GM21447 (cell line): ENCODE measurements around the gene EHMT1.
"Not testable (repeated sequence)": the region's sequence is repeated elsewhere in the genome, so short reads cannot be mapped to it uniquely, and the experiment has no call there.

Experiments used
- ATAC-seq: cut with Tn5 transposase; IDR thresholded peaks from one replicate; pipeline ENCODE4 v1.9.1; 2021; ENCODE audit not compliant: unreplicated experiment

Gene EHMT1

DNA sequence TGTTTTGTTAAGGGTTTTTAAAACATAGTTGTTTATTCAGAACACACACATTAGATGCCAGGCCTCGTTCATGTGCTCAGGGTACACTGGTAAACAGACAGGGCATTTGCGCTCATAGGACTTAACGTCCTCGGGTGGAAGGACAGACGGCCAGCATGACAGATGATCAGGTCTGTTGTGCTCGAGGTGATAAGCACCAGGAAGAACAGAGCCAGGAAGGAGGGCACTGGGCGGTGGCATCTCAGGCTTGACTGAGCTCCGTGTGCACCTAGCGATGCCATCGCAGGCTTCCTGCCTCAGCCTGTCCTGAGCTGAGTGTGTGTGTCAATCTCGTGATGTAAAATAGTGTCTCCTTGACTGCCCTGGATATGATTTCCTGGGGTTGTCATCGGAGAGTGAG is 96.5 kb downstream of the EHMT1 start:
- ATAC-seq: no peak

DNA sequence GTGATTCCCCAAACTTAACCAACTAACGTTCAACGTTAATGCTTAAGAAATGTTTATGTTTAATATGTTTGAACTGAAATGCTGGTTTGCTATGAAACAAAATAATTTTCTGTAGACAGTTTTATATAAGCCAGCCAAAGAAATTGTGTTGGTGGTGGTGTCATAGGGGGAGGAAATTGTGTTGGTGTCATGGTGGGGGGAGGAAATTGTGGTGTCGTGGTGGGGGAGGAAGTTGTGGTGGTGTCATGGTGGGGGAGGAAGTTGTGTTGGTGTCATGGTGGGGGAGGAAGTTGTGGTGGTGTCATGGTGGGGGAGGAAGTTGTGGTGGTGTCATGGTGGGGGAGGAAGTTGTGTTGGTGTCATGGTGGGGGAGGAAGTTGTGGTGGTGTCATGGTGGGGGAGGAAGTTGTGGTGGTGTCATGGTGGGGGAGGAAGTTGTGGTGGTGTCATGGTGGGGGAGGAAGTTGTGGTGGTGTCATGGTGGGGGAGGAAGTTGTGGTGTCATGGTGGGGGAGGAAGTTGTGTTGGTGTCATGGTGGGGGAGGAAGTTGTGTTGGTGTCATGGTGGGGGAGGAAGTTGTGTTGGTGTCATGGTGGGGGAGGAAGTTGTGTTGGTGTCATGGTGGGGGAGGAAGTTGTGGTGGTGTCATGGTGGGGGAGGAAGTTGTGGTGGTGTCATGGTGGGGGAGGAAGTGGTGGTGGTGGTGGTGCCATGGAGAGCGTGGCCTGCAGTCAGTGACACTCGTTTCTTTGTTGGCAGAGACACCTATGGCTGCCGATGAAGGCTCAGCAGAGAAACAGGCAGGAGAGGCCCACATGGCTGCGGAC is 97.3 kb downstream of the EHMT1 start:
- ATAC-seq: not testable (repeated sequence)

DNA sequence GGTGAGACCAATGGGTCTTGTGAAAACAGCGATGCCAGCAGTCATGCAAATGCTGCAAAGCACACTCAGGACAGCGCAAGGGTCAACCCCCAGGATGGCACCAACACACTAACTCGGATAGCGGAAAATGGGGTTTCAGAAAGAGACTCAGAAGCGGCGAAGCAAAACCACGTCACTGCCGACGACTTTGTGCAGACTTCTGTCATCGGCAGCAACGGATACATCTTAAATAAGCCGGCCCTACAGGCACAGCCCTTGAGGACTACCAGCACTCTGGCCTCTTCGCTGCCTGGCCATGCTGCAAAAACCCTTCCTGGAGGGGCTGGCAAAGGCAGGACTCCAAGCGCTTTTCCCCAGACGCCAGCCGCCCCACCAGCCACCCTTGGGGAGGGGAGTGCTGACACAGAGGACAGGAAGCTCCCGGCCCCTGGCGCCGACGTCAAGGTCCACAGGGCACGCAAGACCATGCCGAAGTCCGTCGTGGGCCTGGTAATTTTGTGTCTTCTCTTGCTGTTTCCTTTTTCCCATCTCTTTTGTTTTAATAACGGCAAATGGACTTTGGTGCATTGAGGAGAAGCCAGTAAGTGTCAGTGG is 98.0 kb downstream of the EHMT1 start:
- no peak for ATAC-seq

DNA sequence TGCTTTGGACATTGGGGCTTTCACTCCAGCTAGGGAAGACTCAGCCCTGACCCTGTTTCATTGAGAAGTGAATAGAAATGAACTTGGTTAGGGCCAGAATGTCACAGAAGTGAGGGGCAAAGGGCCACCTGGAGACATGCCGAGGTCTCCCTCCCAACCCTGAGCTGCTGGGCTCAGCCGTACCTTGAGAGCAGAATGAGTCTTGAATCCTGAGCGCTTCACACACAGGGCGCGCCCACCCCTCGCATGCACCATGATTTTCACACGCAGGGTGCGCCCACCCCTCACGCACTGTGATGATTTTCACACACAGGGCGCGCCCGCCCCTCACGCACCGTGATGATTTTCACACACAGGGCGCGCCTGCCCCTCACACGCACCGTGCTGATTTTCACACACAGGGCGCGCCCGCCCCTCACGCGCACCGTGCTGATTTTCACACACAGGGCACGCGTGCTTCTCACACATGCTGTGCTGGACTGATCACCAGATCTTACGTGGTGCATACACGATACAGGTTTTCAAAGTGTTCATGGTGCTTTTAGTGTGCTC is 99.0 kb downstream of the EHMT1 start:
- no peak for ATAC-seq

DNA sequence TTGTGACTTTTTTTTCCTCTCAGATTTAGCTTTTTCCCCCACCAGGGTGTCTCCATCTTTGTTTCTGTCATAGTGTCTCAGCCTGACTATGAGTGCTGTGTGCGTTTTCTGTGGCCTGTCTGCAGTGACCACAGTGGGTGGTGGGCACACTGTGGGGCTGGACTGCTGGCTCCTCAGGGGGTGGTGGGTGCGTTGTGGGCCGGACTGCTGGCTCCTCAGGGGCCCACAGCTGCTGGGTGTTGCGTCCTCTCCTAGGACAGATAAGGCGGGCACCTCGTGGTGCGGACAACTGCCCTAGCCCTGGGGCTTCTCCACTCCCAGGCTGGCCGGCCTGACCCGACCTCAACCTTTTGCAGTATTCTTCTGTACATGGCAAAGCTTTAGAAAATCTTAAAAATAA is 100.4 kb downstream of the EHMT1 start:
- ATAC-seq: no peak

DNA sequence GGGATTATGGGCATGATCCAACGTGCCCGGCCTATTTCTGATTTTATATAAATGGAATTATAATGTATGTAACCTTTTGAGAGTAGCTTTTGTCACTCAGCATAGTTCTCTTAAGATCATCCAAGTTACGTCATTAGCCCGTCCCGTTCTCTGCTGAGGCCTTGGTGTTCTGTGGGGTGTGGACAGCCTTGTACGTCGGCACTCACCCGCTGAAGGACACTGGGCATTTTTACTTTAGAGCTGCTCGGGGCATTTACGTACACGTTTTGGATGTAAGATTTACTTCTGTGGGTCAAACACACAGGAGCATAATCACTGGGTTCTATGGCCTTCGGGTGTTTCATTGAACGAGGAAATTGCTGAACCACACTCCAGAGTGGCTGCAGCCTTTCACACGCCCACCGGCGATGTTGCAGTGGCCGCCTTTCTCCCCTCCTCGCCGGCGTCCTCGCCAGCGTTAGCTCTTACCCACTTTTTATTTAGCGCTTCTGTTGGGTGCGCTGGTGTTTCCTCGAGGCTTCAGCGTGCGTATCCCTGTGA is 101.8 kb downstream of the EHMT1 start:
- ATAC-seq: no peak

DNA sequence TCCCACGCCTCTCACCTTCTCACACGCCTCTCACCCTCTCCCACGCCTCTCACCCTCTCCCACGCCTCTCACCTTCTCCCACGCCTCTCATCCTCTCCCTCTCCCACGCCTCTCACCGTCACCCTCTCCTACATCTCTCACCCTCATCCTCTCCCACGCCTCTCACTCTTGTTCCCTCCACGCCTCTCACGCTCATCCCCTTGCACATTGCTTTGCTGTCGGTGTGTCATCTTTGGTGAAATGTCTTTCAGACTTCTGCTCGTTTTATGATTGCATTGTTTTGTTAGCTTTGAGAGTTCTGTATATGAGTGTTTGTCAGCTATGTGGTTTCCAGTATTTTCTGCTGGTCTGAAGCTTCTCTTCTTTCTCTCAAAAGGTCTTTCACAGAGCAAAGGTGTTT is 102.7 kb downstream of the EHMT1 start:
- ATAC-seq: no peak

DNA sequence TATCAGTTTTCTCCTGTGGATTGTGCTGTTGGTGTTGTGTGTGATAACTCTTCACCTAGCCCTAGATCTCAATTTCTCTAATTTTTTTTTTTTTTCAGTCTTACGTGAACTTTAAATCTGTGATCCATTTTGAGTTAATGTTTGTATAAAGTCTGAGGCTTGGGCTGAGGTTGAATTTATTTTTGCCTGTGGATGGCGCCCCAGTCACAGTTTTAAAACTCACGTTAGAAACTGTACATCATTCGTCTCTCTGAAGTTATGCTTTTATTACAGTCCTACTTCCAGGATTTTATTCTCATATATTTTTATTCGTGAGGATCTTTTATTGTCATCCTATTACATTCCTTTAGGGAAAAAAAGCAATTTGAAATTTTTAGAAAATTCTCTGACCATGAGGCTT is 103.1 kb downstream of the EHMT1 start:
- ATAC-seq: no peak

DNA sequence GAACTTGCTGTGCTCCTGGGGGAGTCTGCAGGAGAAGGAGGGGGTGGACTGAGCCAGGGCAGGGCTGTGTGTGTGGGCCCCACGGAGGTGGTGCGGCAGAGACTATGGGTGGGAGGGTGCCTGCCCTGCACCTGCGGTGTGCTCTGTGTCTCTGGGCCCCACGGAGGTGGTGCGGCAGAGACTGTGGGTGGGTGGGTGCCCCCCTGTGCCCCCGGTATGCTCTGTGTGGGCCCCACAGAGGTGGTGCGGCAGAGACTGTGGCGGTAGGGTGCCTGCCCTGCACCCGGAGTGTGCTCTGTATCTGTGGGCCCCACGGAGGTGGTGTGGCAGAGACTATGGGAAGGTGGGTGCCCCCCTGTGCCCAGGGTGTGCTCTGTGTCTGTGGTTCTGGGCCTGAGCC is 103.7 kb downstream of the EHMT1 start:
- ATAC-seq: no peak

DNA sequence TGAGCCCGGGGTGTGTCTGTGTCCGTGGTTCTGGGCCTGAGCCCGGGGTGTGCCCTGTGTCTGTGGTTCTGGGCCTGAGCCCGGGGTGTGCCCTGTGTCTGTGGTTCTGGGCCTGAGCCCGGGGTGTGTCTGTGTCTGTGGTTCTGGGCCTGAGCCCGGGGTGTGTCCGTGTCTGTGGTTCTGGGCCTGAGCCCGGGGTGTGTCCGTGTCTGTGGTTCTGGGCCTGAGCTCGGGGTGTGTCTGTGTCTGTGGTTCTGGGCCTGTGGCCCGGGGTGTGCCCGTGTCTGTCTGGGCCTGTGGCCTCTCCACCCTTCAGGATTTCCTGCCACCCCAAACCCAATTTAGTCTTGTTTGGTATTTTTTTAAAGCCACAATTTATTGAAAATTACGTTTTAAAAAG is 104.6 kb downstream of the EHMT1 start:
- not testable (repeated sequence) for ATAC-seq

DNA sequence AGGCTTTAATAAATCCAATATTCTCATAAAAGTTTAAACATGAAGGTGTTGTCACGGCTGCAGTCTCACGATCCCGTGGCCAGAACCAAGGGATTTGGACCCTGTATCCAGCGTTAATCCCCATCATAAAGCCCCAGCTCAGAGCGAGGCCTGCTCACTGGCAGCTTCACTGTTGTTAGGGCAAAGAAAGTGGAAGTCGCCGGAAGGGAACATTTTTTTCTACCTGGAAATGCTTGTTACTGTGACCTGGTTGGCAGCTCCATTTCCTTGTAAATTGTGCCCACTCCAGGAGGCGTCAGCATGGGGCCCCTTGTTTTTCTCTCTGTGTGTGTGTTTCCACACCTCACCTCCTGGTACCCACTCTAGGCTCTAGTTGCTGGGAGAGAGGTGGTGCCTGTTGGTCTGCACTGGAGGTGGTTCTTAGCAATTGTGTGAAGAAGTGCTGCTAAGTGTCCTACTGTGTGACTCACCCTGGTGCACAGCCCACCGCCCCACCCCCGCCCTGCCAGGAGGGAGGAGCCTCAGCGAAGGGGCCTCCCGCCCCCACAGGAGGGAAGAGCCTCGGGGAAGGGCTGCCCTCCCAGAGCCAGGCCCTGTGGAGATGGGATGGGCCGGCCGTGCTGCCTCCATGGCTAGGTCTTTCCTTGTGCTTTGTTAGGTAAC is 105.1 kb downstream of the EHMT1 start:
- ATAC-seq: no peak

DNA sequence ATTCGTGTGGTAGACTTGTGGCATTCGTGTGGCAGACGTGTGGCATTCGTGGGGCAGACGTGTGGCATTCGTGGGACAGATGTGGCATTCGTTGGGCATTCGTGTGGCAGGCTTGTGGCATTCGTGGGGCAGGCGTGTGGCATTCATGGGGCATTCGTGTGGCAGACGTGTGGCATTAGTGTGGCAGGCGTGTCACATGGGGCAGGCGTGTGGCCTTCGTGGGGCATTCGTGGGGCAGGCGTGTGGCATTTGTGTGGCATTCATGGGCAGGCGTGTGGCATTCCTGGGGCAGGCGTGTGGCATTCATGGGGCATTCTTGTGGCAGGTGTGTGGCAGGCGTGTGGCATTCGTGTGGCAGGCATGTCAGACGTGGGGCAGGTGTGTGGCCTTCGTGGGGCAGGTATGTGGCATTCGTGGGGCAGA is 106.0 kb downstream of the EHMT1 start:
- ATAC-seq: no peak

DNA sequence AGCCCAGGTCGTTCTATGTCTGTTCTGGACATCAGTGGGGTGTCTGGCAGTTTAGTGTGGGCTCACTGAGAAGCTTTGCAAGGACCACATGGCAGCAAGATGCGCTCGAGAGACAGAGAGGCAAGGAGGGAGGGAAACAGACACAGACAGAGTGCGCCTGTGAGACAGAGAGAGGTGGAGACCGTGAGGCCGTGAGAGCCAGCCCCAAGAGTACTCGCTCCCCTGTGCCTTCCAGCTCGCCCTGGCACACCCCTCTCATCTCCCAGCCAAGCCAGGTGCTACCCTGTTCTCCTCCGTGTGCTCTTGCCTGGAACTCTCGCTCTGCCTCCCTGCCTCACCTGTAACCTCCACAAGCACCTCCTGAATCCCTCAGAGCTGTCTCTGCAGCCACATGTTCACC is 106.8 kb downstream of the EHMT1 start:
- ATAC-seq: no peak

DNA sequence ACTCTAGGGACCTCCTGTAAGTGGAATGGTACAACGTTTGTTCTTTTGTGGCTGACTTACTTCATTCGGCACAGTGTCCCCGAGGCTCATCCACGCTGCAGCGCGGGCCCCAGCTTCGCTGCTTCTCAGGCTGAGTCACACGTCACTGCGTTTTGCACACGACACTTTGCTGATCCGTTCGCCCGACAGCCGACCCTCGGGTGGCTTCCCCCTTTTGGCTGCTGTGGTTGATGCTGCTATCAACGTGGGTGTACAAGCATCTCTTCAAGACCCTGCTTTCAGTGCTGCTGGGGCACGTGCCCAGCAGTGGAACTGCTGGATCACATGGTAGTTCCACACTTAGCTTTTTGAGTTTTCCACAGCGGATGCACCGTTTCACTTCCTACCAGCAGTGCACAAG is 107.5 kb downstream of the EHMT1 start:
- not testable (repeated sequence) for ATAC-seq

DNA sequence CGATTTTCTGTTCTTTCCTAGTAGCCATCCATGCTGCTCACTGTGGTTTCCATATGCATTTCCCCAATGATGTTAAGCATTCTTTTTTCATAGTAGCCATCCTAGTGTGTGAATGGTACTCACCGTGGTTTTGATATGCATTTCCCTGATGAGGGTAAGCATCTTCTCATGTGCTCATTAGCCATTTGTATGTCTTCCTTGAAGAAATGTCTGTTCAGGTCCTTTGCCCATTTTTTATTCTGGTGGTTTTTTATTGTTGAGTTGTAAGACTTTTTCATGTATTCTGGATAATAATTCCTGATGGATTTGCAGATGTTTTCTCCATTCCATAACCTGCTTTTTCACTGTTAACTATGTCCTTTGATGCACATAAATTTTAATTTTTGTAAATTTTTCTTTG is 108.0 kb downstream of the EHMT1 start:
- ATAC-seq: no peak

DNA sequence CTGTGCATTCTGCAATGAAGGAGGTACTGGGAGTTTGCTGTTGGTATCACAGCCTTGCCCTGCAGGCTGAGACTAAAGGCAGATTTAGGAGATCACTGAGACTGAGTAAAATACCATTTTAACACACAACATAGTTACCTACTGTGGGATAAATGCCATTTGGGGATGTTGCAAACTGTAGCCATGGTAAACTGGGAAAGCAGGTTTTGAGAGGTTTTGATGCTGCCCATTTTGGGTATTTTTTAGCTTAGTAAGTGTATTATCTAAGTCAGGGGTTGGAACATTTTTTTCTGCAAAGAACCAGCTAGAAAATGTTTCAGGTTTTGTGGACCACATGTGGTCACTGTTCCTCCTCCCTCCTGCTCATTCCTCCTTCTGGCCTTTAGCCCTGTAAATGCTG is 108.9 kb downstream of the EHMT1 start:
- ATAC-seq: no peak

DNA sequence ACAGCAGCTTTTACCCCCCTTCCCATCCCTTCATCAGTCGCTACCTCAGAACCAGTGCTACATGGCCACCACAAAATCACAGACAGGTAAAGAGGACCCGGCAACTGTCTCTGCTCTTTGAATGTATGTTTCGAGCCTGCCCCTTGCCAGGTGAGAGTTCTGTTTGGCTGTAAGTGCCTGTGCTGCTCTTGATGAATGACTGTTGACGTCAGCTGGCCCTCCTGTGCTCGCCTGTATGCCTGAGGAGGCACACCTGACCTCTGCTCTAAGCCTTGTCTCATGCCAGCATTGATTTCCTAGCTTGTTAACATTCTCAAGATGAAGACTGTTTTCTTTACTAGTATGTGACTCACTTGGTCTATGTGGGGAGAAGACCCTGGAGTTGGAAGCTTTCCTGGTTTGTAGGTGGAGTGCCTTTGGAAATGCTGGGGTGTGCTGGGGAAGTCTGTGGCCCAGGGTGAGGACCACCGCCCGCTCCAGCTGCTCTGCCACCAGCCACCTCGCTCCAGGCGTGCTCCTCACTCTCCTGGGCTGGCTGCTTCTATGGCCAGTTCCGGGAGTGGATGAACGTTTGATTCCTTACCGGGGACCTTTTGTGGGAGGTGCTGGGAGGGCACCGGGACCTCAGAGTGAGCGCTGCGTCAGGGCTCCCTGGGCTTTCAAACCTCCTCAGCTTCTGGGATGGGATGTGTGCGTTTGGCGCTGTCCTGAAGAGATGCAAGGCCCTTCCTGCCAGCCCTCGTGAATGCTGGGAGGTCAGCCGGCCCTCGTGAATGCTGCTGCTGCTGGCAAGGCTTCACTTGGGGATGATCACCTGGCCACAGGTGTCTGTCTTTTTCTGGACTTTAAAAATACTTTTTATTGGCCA is 109.9 kb downstream of the EHMT1 start:
- ATAC-seq: no peak

DNA sequence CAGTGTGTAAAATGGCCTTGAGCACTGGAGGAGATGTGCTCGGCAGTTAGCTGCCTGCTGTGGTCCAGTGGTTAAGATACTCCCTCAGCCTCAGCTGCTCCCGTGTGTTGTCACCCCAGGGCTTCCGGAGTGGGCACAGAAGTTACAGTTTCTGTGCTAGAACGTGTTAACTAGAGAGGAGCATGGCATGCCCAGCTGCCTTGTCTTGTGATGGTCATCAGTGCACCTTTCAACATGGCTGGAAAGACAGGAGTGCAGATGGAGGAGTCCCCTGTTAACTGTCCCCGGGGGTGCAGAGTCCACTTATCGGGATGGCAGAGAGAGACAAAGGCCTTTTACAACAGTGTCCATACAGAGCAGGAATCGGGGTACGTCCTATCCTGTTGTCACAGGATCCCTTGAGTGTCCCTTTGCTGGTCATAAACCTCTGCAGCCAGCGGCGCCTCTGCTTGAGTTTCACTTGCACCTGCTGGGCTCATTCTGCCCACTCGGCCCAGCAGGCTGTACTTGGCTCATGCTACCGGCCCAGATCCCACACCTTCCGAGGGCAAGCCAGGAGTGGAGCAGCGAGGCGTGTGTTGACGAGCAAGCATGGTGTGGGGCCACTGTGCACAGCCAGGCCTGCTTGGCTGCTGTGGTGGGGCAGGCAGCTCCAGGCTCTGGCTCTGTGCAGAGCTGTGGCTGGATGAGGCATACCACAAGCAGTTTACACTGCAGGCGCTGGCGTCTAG is 112.6 kb downstream of the EHMT1 start:
- no peak for ATAC-seq

DNA sequence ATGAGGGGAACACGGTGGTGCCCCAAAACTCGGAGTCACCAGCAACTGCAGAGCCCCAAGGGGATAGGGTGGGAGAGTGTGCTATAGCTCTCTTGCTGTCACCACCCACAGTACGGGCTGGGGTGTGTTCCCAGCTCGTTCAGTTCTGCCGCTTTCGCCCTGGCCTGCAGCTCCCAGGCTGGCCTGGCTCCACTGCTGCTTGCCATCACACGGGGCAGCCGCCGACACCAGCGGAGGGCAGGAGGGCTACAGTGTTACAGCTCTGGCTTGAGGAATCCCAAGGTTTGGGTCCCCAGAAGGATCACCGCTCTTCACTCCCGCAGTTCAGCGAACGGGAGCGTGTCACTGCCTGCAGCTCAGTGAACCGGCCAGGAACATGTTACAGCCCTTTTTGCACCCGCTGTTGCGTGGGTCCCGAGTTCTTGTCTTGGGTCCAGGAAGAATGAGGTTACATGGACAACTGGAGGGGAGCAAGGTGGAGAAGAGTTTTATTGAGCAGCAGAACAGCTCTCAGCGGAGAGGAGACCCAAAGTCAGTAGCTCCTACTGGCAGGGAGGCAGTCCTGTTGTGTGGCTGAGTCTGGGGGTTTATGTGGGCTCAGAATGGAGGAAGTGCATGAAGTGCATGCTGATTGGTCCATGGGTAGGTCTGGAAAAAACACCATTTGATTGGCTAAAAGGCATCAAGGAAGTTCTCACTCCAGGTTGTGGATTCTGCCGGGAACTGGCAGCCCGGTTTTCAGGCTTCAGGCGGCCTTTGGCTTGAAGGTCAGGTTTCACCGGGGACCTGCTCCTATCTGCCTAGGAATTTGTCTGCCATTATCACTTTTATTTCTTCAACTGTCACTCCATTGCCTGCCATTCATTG is 113.4 kb downstream of the EHMT1 start:
- no peak for ATAC-seq
